Mucosa of rectum (tissue), 2 donors: ENCODE data around the gene TRMT10B.
"Not testable (repeated sequence)": the region's sequence is repeated elsewhere in the genome, so short reads cannot be mapped to it uniquely, and the experiment has no call there.

Experiments
- H3K27ac ChIP-seq, 2 donors: one replicate each; pipeline ENCODE4 v1.7.0; 2013; ENCODE audit warnings: inconsistent platforms in 2 of 2, low read depth in 2 of 2, low read length in 2 of 2
- H3K27me3 ChIP-seq, 2 donors: one replicate each; pipeline ENCODE4 v1.7.0; 2013; ENCODE audit warnings: low read length in 2 of 2; ENCODE audit not compliant: control insufficient read depth in 2 of 2, insufficient read depth in 2 of 2
- H3K36me3 ChIP-seq, 2 donors: one replicate each; pipeline ENCODE4 v1.7.0; 2013; ENCODE audit warnings: low read length in 2 of 2; ENCODE audit not compliant: control insufficient read depth in 2 of 2, insufficient read depth in 2 of 2
- H3K4me1 ChIP-seq, 2 donors: one replicate each; pipeline ENCODE4 v1.7.0; 2013; ENCODE audit warnings: low read length in 2 of 2, mild to moderate bottlenecking in 1 of 2; ENCODE audit not compliant: control insufficient read depth in 2 of 2, insufficient read depth in 2 of 2
- H3K4me3 ChIP-seq, 2 donors: one replicate each; pipeline ENCODE4 v1.7.0; 2013; ENCODE audit warnings: low read length in 2 of 2
- H3K9ac ChIP-seq, 2 donors: one replicate each; pipeline ENCODE4 v1.7.0; 2013; ENCODE audit warnings: low read length in 2 of 2, low read depth in 1 of 2, mild to moderate bottlenecking in 1 of 2
- H3K9me3 ChIP-seq, 2 donors: one replicate each; pipeline ENCODE4 v1.7.0; 2013; ENCODE audit warnings: low read length in 2 of 2; ENCODE audit not compliant: control insufficient read depth in 2 of 2
- donor health status: healthy.
- donor health status: Normal muscosa, but diverticular disease.

The TRMT10B gene

GRCh38 chr9:37818849-37819248 is 65.2 kb downstream of the TRMT10B start:
- Histone ChIP-seq H3K36me3 (peaks cover 3 to 8% of the 10 kb centered on the region in 2 donors), H3K27me3 (no peaks in the 10 kb centered on the region), H3K4me1 (no peaks in the 10 kb centered on the region), H3K4me3 (no peak overlapping the region), H3K9me3 (no peaks in the 10 kb centered on the region), H3K27ac (no peak overlapping the region), H3K9ac (no peak overlapping the region)

GRCh38 chr9:37820142-37820541 is 66.5 kb downstream of the TRMT10B start:
- no peak overlapping the region for H3K27ac ChIP-seq
- no peaks in the 10 kb centered on the region for H3K4me1 ChIP-seq
- no peak overlapping the region for H3K4me3 ChIP-seq
- peaks cover 6 to 11% of the 10 kb centered on the region in 2 donors for H3K36me3 ChIP-seq
- no peak overlapping the region for H3K9ac ChIP-seq
- H3K9me3 ChIP-seq: no peaks in the 10 kb centered on the region
- H3K27me3 ChIP-seq: no peaks in the 10 kb centered on the region

GRCh38 chr9:37825174-37825573 is 71.6 kb downstream of the TRMT10B start:
- H3K4me1 ChIP-seq, H3K9ac ChIP-seq, H3K27ac ChIP-seq, H3K27me3 ChIP-seq, H3K4me3 ChIP-seq, H3K9me3 ChIP-seq: not testable (repeated sequence)
- peaks cover 18 to 22% of the 10 kb centered on the region in 2 donors for H3K36me3 ChIP-seq

- Histone ChIP-seq H3K4me1 (no peaks in the 10 kb centered on the region), H3K27me3 (no peaks in the 10 kb centered on the region), H3K4me3 (no peak overlapping the region), H3K9ac (no peak overlapping the region), H3K27ac (no peak overlapping the region), H3K9me3 (no peaks in the 10 kb centered on the region), H3K36me3 (peaks cover 15 to 18% of the 10 kb centered on the region in 2 donors)
Measured at GRCh38 chr9:37827483-37828165, 74.0 kb downstream of the TRMT10B start.
